ENCODE data around the gene KIF24.

GRCh38 chr9:34292552-34292951 is 36.5 kb downstream of the KIF24 start:
- TF ChIP-seq CTCF (conservative IDR thresholded peaks at IDR 0.05; ENCODE audit: low read depth, low read length) (no peak), RCOR1 (IDR thresholded peaks at IDR 0.05; ENCODE audit: insufficient replicate concordance, low read length) (no peak), POLR2A (IDR thresholded peaks at IDR 0.05; ENCODE audit: low read depth, low read length) (no peak), RFX5 (IDR thresholded peaks at IDR 0.05; ENCODE audit: low read depth, low read length) (no peak), RAD21 (IDR thresholded peaks at IDR 0.05; ENCODE audit: low read length) (no peak), CHD1 (IDR thresholded peaks at IDR 0.05; ENCODE audit: low read depth, low read length) (no peak), ELK1 (IDR thresholded peaks at IDR 0.05; ENCODE audit: borderline replicate concordance, low read depth, low read length) (no peak), USF2 (IDR thresholded peaks at IDR 0.05; ENCODE audit: low read depth, low read length) (no peak), CEBPB (IDR thresholded peaks at IDR 0.05; ENCODE audit: low read depth, low read length) (no peak), SMC3 (IDR thresholded peaks at IDR 0.05; ENCODE audit: low read depth, low read length) (no peak), MXI1 (IDR thresholded peaks at IDR 0.05; ENCODE audit: borderline replicate concordance, low read depth, low read length) (no peak), NFE2L2 (IDR thresholded peaks at IDR 0.05; ENCODE audit: low read depth, low read length) (no peak), MAZ (IDR thresholded peaks at IDR 0.05; ENCODE audit: borderline replicate concordance, low read depth, low read length) (no peak), BHLHE40 (IDR thresholded peaks at IDR 0.05; ENCODE audit: low read depth, low read length) (no peak)
